Measurements from ENCODE around the gene KRT2.

GRCh38 chr12:52667931-52668330, 15.9 kb upstream of the KRT2 start:
- TF ChIP-seq SMC3 (IDR thresholded peaks at IDR 0.05; ENCODE audit: borderline replicate concordance, low read length) (no peak), CTCF (IDR thresholded peaks at IDR 0.05 in 2 of 3, conservative IDR thresholded peaks at IDR 0.05 in 1 of 3; ENCODE audit: control insufficient read depth in 2 of 3, extremely low read depth in 1 of 3, insufficient read depth in 1 of 3, low read depth in 3 of 3, low read length in 3 of 3) (no peak), GABPA (IDR thresholded peaks at IDR 0.05; ENCODE audit: low read depth) (no peak), HDAC2 (IDR thresholded peaks at IDR 0.05) (no peak), LARP7 (IDR thresholded peaks at IDR 0.05) (no peak), TCF12 (IDR thresholded peaks at IDR 0.05; ENCODE audit: low read depth, low read length) (no peak), CBX3 (IDR thresholded peaks at IDR 0.05; ENCODE audit: borderline replicate concordance, low read depth) (no peak), ELK1 (IDR thresholded peaks at IDR 0.05; ENCODE audit: low read depth, low read length) (no peak), POLR2A (IDR thresholded peaks at IDR 0.05; ENCODE audit: low read depth, low read length) (no peak), KAT2A (conservative IDR thresholded peaks at IDR 0.05; ENCODE audit: control insufficient read depth, low read depth, low read length) (no peak)
- TF ChIP-seq, protein P1, sequence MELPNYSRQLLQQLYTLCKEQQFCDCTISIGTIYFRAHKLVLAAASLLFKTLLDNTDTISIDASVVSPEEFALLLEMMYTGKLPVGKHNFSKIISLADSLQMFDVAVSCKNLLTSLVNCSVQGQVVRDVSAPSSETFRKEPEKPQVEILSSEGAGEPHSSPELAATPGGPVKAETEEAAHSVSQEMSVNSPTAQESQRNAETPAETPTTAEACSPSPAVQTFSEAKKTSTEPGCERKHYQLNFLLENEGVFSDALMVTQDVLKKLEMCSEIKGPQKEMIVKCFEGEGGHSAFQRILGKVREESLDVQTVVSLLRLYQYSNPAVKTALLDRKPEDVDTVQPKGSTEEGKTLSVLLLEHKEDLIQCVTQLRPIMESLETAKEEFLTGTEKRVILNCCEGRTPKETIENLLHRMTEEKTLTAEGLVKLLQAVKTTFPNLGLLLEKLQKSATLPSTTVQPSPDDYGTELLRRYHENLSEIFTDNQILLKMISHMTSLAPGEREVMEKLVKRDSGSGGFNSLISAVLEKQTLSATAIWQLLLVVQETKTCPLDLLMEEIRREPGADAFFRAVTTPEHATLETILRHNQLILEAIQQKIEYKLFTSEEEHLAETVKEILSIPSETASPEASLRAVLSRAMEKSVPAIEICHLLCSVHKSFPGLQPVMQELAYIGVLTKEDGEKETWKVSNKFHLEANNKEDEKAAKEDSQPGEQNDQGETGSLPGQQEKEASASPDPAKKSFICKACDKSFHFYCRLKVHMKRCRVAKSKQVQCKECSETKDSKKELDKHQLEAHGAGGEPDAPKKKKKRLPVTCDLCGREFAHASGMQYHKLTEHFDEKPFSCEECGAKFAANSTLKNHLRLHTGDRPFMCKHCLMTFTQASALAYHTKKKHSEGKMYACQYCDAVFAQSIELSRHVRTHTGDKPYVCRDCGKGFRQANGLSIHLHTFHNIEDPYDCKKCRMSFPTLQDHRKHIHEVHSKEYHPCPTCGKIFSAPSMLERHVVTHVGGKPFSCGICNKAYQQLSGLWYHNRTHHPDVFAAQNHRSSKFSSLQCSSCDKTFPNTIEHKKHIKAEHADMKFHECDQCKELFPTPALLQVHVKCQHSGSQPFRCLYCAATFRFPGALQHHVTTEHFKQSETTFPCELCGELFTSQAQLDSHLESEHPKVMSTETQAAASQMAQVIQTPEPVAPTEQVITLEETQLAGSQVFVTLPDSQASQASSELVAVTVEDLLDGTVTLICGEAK (IDR thresholded peaks at IDR 0.05; ENCODE audit: borderline replicate concordance): no peak
- TF ChIP-seq, protein P2, sequence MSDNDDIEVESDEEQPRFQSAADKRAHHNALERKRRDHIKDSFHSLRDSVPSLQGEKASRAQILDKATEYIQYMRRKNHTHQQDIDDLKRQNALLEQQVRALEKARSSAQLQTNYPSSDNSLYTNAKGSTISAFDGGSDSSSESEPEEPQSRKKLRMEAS (IDR thresholded peaks at IDR 0.05; ENCODE audit: low read depth, low read length): no peak
- TF ChIP-seq, protein P3, sequence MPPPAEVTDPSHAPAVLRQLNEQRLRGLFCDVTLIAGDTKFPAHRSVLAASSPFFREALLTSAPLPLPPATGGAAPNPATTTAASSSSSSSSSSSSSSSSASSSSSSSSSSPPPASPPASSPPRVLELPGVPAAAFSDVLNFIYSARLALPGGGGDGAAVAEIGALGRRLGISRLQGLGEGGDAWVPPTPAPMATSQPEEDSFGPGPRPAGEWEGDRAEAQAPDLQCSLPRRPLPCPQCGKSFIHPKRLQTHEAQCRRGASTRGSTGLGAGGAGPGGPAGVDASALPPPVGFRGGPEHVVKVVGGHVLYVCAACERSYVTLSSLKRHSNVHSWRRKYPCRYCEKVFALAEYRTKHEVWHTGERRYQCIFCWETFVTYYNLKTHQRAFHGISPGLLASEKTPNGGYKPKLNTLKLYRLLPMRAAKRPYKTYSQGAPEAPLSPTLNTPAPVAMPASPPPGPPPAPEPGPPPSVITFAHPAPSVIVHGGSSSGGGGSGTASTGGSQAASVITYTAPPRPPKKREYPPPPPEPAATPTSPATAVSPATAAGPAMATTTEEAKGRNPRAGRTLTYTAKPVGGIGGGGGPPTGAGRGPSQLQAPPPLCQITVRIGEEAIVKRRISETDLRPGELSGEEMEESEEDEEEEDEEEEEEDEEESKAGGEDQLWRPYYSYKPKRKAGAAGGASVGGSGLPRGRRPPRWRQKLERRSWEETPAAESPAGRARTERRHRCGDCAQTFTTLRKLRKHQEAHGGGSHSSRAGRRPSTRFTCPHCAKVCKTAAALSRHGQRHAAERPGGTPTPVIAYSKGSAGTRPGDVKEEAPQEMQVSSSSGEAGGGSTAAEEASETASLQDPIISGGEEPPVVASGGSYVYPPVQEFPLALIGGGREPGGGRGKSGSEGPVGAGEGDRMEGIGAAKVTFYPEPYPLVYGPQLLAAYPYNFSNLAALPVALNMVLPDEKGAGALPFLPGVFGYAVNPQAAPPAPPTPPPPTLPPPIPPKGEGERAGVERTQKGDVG (CRISPR knock-in tag; IDR thresholded peaks at IDR 0.05): no peak

Data from GM12878 (cell line).